Measurements from ENCODE around the gene UGGT2. TPM values are rescaled to one million over a fixed set of nuclear protein-coding genes. Genes with fewer than 3 reads are reported as not detected.
"Not testable (repeated sequence)": the region's sequence is repeated elsewhere in the genome, so short reads cannot be mapped to it uniquely, and the experiment has no call there.

Gene UGGT2
- total and polyA plus RNA-seq, 2 of the 13 experiments (the other 11 are each of a cell fraction or from before 2014, with no cell fraction given): 13.2 to 27.1 TPM

DNA sequence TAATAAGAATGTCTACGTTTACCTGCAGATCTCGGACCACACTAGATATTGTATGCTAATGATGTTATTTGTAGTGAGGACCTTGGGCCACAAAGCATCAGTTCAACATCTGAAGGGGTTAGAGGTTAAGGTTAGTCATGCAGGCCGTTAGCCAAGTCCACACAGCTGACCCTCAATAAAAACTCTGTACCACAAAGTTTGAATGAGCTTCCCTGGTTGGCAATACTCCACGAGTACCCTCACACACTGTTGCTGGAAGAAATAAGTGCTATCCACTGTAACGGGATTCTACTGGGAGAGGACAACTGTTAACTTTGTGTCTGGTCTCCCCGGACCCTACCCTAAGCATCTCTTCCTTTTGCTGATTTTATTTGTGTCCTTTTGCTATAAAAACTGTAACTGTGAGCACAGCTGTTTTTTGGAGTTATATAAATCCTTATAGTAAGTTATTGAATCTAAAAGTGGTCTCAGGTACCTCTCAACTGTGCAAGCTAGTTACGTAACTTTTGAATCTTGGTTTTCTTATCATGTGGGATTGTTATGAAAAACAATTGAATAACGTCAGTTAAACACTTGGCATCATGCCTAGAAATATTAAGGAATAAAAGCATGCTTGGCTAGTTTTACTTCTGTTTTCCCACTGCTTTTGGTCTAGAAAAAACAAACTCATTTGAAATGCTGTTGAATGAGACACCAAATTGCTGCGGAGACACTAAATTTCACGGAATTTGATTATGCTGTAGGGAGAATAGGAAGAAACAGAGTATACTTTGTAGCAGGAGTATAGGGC, 194.7 kb downstream of the UGGT2 start:
- Histone ChIP-seq H3K9me3 (ENCODE audit: low read length) (no peaks in the 10 kb centered on the region), H4K20me1 (ENCODE audit: insufficient read depth, low read length) (no peaks in the 10 kb centered on the region), H3K27ac (ENCODE audit: extremely low read length, insufficient read depth, low read length) (no peak overlapping the region), H3K4me1 (ENCODE audit: insufficient read depth, low read length) (no peaks in the 10 kb centered on the region), H3K4me3 (replicated peaks in 1 of 3; ENCODE audit: insufficient read depth in 1 of 3, low read depth in 2 of 3, low read length in 3 of 3) (no peak overlapping the region), H3K4me2 (ENCODE audit: low read depth, low read length) (no peak overlapping the region), H3K9ac (ENCODE audit: insufficient read depth, low read depth, low read length) (no peak overlapping the region), H3K27me3 (ENCODE audit: control insufficient read depth in 1 of 2, insufficient read depth in 2 of 2, low read length in 2 of 2) (no peaks in the 10 kb centered on the region), H2AFZ (ENCODE audit: low read length) (no peak overlapping the region), H3K36me3 (replicated peaks in 1 of 2; ENCODE audit: control insufficient read depth in 1 of 2, insufficient read depth in 2 of 2, low read length in 2 of 2) (peaks cover 0 to 1% of the 10 kb centered on the region in 2 experiments; a peak in 1 of 5 replicates), H3K79me2 (ENCODE audit: insufficient read depth, low read length) (no peaks in the 10 kb centered on the region)
- no peak for FAIRE-seq
- no peak for DNase-seq (ENCODE audit: low spot score)
- intact Hi-C loops (cut with micrococcal nuclease; ENCODE audit: unreplicated experiment): no loop called here
- BruUV-seq (replicated peaks): no TSS peak
- TF ChIP-seq CAMTA2 (CRISPR knock-in tag; IDR thresholded peaks at IDR 0.05; ENCODE audit: borderline replicate concordance) (no peak), EHMT2 (IDR thresholded peaks at IDR 0.05; ENCODE audit: borderline replicate concordance, low read depth, low read length) (no peak), MTF2 (CRISPR knock-in tag; IDR thresholded peaks at IDR 0.05; ENCODE audit: borderline replicate concordance) (no peak), BRD4 (CRISPR knock-in tag; IDR thresholded peaks at IDR 0.05) (no peak), KMT2B (CRISPR knock-in tag; IDR thresholded peaks at IDR 0.05) (no peak), IRF2 (CRISPR knock-in tag; IDR thresholded peaks at IDR 0.05) (no peak), HCFC1 (IDR thresholded peaks at IDR 0.05; ENCODE audit: low read depth, low read length) (no peak)
- TF ChIP-seq, protein P1, sequence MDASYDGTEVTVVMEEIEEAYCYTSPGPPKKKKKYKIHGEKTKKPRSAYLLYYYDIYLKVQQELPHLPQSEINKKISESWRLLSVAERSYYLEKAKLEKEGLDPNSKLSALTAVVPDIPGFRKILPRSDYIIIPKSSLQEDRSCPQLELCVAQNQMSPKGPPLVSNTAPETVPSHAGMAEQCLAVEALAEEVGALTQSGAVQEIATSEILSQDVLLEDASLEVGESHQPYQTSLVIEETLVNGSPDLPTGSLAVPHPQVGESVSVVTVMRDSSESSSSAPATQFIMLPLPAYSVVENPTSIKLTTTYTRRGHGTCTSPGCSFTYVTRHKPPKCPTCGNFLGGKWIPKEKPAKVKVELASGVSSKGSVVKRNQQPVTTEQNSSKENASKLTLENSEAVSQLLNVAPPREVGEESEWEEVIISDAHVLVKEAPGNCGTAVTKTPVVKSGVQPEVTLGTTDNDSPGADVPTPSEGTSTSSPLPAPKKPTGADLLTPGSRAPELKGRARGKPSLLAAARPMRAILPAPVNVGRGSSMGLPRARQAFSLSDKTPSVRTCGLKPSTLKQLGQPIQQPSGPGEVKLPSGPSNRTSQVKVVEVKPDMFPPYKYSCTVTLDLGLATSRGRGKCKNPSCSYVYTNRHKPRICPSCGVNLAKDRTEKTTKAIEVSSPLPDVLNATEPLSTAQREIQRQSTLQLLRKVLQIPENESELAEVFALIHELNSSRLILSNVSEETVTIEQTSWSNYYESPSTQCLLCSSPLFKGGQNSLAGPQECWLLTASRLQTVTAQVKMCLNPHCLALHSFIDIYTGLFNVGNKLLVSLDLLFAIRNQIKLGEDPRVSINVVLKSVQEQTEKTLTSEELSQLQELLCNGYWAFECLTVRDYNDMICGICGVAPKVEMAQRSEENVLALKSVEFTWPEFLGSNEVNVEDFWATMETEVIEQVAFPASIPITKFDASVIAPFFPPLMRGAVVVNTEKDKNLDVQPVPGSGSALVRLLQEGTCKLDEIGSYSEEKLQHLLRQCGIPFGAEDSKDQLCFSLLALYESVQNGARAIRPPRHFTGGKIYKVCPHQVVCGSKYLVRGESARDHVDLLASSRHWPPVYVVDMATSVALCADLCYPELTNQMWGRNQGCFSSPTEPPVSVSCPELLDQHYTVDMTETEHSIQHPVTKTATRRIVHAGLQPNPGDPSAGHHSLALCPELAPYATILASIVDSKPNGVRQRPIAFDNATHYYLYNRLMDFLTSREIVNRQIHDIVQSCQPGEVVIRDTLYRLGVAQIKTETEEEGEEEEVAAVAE (CRISPR knock-in tag; IDR thresholded peaks at IDR 0.05; ENCODE audit: borderline replicate concordance): no peak
- WGBS (ENCODE audit: low lambda C conversion rate): 87% methylated on average over 10 of the region's 10 CpGs
- in situ Hi-C loops (cut with HindIII; ENCODE audit: extremely low pct_ligation_motif_present, low pct_unique_long_range_greater_than_20kb): no loop called here
- no peak for ATAC-seq
- CTCF ChIA-PET (ENCODE audit: low intra/inter-chr PET ratio, low total read pairs): no interaction called here
- POLR2A ChIA-PET: no interaction called here

DNA sequence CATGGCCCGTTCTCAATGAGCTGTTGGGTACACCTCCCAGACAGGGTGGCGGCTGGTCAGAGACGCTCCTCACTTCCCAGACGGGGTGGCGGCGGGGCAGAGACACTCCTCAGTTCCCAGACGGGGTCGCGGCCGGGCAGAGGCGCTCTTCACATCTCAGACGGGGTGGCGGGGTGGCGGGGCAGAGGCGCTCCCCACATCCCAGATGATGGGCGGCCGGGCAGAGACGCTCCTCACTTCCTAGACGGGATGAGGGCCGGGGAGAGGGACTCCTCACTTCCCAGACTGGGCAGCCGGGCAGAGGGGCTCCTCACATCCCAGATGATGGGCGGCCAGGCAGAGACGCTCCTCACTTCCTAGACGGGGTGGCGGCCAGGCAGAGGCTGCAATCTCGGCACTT, 207.5 kb downstream of the UGGT2 start:
- H3K4me3 ChIP-seq (replicated peaks in 1 of 3; ENCODE audit: insufficient read depth in 1 of 3, low read depth in 2 of 3, low read length in 3 of 3); H3K4me2 ChIP-seq (ENCODE audit: low read depth, low read length); H3K9ac ChIP-seq (ENCODE audit: insufficient read depth, low read depth, low read length); H3K27ac ChIP-seq (ENCODE audit: extremely low read length, insufficient read depth, low read length); in situ Hi-C loops (cut with HindIII; ENCODE audit: extremely low pct_ligation_motif_present, low pct_unique_long_range_greater_than_20kb); H3K36me3 ChIP-seq (replicated peaks in 1 of 2; ENCODE audit: control insufficient read depth in 1 of 2, insufficient read depth in 2 of 2, low read length in 2 of 2); H3K9me3 ChIP-seq (ENCODE audit: low read length); BruUV-seq (replicated peaks); H3K79me2 ChIP-seq (ENCODE audit: insufficient read depth, low read length); H3K4me1 ChIP-seq (ENCODE audit: insufficient read depth, low read length); FAIRE-seq; H3K27me3 ChIP-seq (ENCODE audit: control insufficient read depth in 1 of 2, insufficient read depth in 2 of 2, low read length in 2 of 2); H2AFZ ChIP-seq (ENCODE audit: low read length); intact Hi-C loops (cut with micrococcal nuclease; ENCODE audit: unreplicated experiment); CTCF ChIA-PET (ENCODE audit: low intra/inter-chr PET ratio, low total read pairs); POLR2A ChIA-PET; DNase-seq (ENCODE audit: low spot score); ATAC-seq; H4K20me1 ChIP-seq (ENCODE audit: insufficient read depth, low read length): not testable (repeated sequence)
- WGBS (ENCODE audit: low lambda C conversion rate): 94% methylated on average over 18 of the region's 26 CpGs
